ENCODE measurements around the gene HS1BP3.

The HS1BP3 gene

DNA sequence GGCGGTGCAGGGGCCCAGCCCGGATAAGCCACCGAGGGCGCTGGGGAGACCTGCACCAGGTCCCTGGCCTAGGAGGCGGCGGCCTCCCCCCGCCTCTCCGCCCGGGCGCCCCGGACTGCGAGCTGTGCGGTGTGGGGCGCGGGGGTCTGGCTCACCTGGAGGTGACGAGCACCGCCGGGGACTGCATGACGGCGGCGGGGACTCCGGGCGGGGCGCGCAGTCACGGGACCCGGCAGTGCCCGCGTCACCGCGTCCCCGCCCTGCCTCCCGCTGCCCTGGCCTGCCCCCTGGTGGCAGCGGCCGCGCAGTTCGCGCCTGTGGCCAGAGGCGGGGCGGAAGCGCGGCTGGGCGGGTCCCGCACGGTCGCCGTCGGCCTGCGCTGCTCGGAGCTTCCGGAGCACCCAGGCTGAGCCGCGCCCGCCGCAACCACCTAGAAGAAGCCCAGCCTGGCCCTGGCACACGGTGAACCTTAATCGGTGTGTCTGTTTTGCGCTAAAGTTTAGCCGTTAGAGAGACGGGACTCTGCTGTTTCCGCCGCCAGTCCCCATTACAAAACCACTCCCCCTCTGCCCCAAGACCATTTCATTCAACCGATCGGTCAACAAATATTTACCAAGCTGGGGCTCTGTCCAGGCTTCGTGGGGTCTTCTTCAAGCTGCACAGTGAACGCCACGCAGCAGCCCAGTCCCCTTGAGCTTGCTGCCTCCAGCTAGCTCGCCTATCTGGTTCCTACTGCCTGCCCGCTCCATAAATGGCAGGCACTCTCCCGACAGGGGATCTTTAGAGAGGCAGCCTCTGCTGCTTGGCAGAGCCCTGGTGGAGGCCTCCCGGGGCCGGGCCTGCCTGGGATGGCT, at the start of gene HS1BP3:
Gene HS1BP3 (minus strand): TSS at position 222 of the 854 bp plus-strand sequence. CDS start 35 bp downstream, at position 187.
- peak; percentile 85 for DNase-seq (ENCODE audit: low read depth)

DNA sequence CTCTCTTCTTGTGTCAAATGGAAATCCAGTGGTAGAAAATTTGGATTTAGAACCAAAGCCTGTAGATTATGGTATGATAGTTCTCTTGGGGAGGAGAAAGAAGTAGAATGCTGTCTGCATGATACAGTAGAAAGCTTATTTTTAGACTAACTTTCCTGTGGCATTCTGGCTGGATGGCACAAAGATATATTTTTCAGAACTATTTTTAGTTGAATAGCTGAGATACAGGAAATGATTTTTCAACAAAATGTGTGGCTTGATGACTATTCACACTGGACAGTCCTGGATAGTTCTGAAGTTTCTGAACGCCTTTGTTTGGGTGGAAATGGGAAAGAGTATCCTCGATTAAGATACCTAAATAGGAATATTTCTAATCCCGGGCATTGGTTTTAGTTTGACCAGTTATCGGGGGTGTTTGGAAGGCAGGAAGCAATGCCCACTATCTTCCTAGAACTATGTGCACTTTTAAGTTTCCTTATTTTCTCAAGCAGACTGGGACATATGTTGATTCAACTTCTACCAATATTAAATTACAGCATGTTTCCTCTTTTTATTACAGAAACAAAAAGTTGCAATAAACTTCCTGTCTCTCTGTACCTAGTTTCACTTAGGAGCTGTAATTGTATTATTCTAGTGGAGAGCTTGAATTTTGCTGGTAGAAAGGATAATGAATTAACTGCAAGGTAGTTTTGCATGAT, 48.2 kb upstream of the HS1BP3 start:
- no peak for DNase-seq (ENCODE audit: low read depth)

DNA sequence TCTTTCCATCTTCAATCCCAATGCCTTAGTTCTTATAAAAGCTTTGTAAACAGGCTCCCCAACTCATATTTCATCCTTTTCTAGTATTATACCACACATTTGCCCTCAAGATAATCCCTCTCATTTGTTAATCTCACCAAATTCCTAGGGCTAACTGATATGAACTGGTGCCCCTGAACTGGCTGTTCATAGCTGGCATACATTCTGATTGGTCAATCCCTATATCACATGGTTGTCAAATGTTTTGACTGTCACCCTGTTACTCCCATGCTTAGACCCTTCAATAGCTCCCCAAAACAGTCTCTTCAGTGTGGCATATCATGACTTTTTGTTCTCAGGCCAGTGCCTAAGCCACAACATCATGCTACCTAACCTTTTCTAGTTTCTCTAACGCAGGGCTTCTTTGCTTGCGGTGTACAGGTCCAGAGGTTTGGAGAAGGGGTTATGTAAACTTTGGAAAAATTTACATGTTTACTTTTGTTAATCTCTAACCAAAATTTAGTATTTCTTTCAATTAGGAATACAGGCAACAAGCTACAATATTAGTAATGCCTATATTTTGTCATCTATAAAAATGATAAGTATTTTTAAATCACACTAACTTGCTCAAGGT, 46.5 kb upstream of the HS1BP3 start:
- DNase-seq (ENCODE audit: low read depth), result no peak

- DNase-seq (ENCODE audit: low read depth), result no peak
Observed at GRCh38 chr2:20696366-20696765, 45.5 kb upstream of the HS1BP3 start.

DNA sequence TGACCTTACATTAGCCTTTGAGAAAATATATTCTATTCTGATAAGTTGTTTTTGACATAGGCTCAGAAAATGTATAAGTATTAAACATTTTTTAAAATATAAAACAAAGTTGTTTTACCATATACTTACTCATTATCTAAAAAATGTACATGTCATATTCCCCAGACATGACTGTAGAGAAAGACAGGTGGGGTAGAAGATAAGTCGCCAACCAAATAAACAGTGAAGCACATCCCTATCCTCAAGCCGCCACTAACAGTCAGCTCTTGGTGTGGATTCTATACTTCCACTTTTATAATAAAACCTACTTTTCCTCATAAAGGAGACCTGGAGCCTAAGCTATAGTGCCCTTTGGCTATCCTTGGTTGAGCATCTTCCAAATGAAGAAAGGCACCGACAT, 42.4 kb upstream of the HS1BP3 start:
- no peak for DNase-seq (ENCODE audit: low read depth)

GRCh38 chr2:20692081-20692480, 41.2 kb upstream of the HS1BP3 start:
- no peak for DNase-seq (ENCODE audit: low read depth)

- DNase-seq (ENCODE audit: low read depth), result no peak
Observed at GRCh38 chr2:20691076-20691734, 40.3 kb upstream of the HS1BP3 start.

DNA sequence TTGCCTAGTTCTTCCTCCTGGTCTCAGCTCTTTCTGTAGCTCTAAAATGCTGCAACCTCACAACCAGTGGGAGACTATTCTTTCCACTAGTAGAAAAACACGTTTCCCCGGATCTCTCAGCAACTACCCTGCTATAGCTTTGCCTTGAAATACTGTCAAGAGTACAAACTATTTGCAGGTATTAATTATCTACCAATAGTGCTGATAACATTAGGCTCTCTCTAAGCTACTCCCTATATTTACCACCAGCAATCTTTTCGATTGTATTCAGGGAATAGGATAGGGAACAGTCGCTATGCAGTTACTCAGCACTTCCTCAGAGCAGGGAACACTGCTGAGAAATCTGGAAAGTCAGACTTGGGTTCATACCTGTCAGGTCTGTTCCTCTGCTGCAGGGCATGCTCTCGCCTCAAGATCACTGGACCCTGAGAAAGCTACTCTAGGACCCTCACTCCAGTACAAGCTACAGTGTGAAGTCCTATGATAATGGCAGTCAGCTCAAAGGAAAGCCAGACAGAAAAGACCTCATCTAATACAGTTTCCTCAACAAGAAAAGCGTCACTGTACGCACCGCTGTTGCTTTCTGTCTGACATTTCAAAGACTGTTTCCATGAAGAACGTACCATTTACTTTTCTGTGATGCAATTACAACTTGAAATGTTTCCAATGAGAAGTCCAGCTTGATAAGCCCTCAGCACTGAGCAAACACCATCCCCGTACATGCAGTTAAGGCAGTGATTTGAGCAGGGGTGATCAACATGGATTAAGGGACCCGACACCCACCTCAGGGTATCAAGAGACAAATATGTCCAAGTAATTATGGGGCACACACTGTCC, 38.7 kb upstream of the HS1BP3 start:
- DNase-seq (ENCODE audit: low read depth), result no peak

DNA sequence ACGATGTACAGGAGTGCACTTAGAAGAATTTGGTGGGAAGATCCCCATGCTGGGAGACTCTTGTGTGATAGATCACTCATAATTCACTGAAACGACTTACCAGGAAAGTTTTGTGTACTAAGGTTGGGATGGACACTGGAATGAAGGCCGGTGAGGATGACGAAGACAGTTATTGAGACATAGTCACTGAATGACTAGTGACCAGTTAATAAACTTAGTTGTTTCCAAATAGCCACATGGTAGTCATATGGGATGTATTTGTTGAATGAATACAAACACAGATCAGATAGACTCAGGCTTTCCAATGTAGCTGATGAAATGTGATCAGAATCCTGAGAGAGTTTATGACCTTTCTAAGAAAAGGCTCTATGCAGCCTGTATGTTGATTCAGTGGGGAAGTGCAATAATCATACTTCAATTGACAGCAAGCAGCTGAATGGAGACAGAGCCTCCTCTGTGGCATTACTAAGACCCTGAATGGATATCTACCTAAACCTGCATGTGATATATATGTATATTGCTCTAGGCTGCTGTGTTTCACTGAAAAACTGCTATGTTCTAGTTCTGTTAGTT, 36.4 kb upstream of the HS1BP3 start:
- DNase-seq (ENCODE audit: low read depth), result no peak

GRCh38 chr2:20684581-20685063, 33.7 kb upstream of the HS1BP3 start:
- DNase-seq (ENCODE audit: low read depth), result no peak

GRCh38 chr2:20682167-20682920, 31.4 kb upstream of the HS1BP3 start:
- no peak for DNase-seq (ENCODE audit: low read depth)

- DNase-seq (ENCODE audit: low read depth), result no peak
Observed at GRCh38 chr2:20680744-20681375, 30.0 kb upstream of the HS1BP3 start.

DNA sequence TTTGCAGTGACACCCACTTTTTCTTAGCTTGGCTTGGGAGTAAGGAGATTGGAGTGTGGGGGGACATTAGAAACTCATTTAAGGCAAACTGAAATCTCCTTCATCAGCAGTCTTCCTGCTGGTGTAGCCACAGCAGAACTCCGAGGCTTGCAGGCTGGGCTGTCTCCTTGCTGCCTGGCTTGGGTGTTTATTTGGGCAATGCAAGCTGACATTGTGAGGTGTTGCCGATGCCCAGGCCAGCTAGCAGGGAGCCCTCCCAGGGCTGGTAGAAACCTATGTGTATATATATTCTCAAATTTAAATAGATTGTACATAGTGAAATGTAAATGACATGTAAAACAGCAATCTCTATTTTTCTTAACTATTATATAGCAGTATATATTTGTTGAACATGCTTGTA, 27.9 kb upstream of the HS1BP3 start:
- DNase-seq (ENCODE audit: low read depth), result no peak

- DNase-seq (ENCODE audit: low read depth), result no peak
Observed at GRCh38 chr2:20678086-20678395, 27.1 kb upstream of the HS1BP3 start.

- DNase-seq (ENCODE audit: low read depth), result no peak
Observed at GRCh38 chr2:20677301-20678085, 26.6 kb upstream of the HS1BP3 start.

DNA sequence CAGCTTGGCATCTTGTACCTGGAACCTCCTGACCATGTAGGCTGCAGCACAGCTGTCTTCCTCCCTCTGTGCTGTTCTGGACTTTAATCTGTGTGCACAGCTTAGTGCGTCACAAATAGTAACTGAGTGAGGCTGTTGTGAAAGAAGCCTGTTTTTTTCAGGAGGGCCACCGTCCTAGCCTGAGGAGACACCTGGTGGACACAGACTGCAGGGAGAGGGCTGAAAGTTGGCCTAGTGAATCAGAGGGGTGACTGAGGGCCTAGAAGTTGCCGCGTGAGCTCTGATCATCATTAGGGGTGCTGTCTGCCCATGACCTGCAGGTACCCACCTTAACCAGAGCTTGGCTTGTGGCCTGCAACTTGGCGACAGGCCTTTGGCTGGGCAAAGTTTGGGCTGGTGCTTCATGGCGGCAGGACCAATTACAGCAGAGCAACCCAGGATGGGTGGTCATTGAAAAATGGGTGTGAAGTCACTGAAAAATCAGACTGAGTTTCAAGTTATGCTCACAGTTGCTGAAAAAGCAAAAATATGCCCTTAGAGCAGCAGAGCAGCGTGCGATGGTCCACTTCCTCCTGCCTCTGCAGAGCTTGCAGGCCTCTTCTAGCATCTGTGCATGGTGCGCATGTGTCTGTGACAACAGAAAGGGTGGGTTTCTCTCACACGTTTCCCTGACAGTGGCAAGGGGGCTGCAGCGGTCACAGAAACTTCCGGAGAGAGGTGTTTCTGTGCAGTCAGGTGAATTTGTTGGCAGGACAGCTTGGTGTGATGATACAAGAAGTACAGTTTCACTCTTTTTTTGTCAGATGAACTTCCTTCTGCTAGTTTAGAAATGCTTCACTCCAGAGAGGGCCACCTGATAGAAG, 25.7 kb upstream of the HS1BP3 start:
- DNase-seq (ENCODE audit: low read depth), result no peak

DNA sequence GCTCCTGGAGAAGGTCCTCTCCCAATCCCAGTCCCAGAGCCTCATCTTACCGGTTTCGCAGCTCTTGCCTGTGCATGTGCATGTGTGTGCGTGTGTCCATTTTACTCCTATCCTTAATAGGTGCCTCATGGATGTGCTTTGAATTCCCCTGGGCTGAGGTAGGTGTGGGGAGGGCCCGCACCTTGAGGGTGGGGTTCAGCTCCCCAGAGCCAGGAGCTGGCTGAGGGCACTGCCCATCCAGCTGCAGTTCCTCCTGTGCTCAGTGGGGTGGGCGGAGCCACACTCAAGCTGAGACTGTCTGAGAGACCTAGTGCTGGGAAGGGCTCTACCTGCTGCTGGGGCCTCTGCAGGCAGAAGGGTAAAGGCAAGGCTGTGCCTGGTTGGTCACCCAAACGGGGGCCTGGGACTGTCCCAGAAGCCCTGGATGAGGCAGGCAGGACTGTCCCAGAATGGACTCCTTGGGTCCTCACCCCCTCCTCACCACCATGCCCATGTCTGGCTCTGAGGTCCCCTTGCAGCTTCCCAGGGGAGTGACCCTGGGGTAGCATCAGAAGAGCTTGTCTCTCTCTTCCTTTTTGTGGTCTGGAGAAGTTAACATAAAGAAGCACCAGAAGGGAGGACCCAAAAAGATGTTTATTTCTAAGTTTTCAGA, 24.9 kb upstream of the HS1BP3 start:
- no peak for DNase-seq (ENCODE audit: low read depth)

Data from activated T-cell treated with anti-CD3 and anti-CD28 coated beads for 24 hours (primary cell).